KOPT-K1 (cell line): ENCODE results near the gene PHYKPL.
A peak's percentile ranks its signal among the peaks of the same experiment; 100 is the strongest.
"Not testable (repeated sequence)": the region's sequence is repeated elsewhere in the genome, so short reads cannot be mapped to it uniquely, and the experiment has no call there.

Experiments
- H3K27ac ChIP-seq: fragments of 200-600 bp; sonication (generic); 2 replicates; pipeline ENCODE4 v1.5.1; 2016; ENCODE audit warnings: antibody characterized with exemption, mild to moderate bottlenecking, low read depth, low read length; ENCODE audit not compliant: poor library complexity, severe bottlenecking
- H3K36me3 ChIP-seq: fragments of 200-600 bp; sonication (generic); 2 replicates; pipeline ENCODE4 v1.5.1; 2017; ENCODE audit warnings: antibody characterized with exemption, mild to moderate bottlenecking, low read length, moderate library complexity; ENCODE audit not compliant: insufficient read depth
- H3K9me3 ChIP-seq: fragments of 200-600 bp; sonication (generic); 2 replicates; pipeline ENCODE4 v1.5.1; 2017; ENCODE audit warnings: antibody characterized with exemption, low read length, mild to moderate bottlenecking; ENCODE audit not compliant: insufficient read depth, poor library complexity, severe bottlenecking

The PHYKPL gene

DNA sequence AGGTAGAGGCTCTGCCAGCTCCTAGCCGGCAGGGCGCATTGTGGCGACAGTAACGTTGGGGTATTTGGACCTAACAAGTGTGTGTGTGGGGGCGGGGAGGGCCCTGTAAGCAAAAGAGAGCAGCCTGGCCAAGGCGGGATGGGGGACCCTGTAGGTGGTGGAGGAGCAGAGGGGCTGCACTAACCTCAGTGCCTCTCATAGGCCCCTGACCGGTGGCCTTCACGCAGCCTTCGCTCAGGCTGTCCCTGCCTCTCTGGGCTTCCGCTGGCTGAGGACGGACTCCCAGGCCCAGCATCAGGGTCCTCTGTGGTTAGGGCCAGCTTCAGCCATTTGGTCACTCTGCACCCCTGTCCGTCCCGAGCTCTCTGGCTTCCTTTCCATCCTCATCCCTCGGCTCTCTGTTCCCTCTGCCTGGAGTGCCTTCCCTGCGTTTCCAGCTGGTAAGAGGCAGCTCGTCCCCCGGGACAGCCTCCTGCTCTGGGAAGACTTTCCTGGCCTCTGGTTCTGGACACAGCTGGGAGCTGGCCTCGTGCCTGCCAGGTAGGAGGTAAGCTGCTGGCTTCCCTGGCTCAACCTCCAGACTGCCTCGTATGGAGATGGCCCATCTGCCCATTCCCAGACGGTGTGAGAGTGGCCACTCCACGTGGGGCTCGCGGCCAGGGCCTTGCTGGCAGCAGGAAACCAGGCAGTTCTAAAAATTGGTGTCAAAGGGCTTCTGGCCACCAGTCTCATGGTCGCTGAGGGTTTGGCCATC lies 39.3 kb upstream of the PHYKPL start:
- H3K9me3 ChIP-seq: peaks cover 10% of the 10 kb centered on the region
- no peak overlapping the region for H3K27ac ChIP-seq
- H3K36me3 ChIP-seq: no peaks in the 10 kb centered on the region

DNA sequence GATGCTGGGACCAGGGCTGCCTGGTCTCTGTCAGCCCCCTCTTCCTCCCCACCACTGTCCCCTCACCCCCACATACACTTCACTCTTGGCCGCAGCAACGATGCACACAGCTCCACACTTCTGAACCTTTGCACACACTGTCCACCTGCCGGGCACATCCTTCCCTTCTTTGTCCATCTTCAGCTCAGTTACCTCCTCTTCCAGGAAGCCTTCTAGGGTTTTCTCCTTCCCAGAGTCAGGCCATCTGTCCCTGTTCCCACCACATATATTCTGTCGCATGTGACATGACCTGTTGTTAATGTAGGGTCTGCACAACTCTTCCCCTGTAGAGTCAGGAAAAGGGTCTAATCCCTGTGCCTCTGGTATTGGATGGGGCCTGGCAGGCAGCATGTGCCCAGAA lies 38.6 kb upstream of the PHYKPL start:
- H3K9me3 ChIP-seq: peaks cover 9% of the 10 kb centered on the region
- no peaks in the 10 kb centered on the region for H3K36me3 ChIP-seq
- no peak overlapping the region for H3K27ac ChIP-seq

DNA sequence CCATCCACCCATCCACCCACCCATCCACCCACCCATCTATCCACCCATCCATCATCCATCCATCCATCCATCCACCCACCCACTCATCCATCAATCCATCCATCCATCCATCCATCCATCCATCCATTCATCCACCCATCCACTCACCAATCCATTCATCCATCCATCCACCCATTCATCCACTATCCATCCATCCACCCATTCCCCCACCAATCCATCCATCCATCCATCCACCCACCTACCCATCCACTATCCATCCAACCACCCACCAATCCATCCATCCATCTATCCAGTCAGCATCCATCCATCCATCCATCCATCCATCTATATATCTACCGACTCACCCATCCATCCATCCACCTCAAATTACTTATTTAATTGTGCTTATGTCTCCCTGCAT lies 36.9 kb upstream of the PHYKPL start:
- H3K36me3 ChIP-seq: no peaks in the 10 kb centered on the region
- H3K27ac ChIP-seq: no peak overlapping the region
- H3K9me3 ChIP-seq: no peaks in the 10 kb centered on the region

DNA sequence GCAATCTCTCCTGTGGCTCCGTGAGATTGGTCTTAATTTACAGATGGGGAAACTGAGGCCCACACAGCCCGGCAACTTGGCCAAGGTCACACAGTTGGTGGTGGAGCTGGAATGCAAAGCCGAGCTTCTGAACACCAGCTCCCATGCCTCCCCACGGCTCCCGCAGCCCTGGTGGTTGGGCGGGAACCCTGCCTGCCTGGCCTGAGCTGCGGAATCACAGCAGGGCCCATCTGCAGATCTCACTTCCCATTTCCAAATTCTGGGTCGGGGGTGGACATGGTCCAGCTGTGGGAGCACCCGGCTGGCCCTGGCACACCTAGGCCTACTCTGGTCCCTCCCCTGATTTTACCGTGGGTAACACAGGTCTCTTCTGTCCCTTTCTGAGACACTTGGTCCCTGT lies 35.3 kb upstream of the PHYKPL start:
- Histone ChIP-seq H3K27ac (no peak overlapping the region), H3K36me3 (no peaks in the 10 kb centered on the region)

DNA sequence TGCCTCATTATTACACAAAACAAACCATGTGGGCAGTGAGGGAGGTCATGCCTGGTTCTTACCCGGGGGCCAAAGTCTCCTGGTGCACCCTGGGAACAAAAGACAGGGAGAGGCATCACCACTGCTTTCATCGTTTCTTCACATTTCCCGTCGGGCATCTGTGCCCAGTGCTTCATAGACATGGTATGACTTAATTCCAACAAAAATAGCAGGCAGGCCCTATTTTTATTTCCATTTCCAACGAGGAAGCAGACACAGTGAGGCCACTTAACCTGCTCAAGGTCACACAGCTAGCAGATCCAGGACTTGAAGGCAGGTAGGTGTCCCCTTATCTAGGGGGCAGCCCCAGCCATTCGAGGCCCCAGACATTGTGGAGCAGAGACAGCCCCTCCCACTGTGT lies 34.6 kb upstream of the PHYKPL start:
- H3K27ac ChIP-seq: no peak overlapping the region
- no peaks in the 10 kb centered on the region for H3K9me3 ChIP-seq
- no peaks in the 10 kb centered on the region for H3K36me3 ChIP-seq

More for the DNA sequence above, 35.3 kb upstream of the PHYKPL start:
- no peaks in the 10 kb centered on the region for H3K9me3 ChIP-seq

DNA sequence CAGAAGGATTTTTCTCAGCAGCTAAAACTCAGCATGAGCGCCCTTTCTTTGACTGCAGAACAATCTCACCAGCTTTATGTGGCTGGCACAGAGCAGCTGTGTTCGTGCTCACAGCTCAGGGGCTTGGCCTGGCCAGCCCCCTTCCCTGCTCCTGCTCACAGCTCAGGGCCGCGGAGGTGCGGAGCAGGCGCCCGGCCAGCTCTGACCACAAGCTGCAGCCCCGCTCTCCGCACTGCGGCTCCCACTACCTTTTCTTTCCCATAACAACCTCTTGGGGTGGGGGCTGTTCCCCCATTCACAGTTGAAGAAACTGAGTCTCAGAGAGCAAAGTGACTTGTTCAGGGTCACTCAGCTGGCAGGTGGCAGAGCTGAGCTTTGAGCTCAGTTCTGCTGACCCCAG lies 34.0 kb upstream of the PHYKPL start:
- Histone ChIP-seq H3K9me3 (no peaks in the 10 kb centered on the region), H3K36me3 (no peaks in the 10 kb centered on the region), H3K27ac (no peak overlapping the region)

DNA sequence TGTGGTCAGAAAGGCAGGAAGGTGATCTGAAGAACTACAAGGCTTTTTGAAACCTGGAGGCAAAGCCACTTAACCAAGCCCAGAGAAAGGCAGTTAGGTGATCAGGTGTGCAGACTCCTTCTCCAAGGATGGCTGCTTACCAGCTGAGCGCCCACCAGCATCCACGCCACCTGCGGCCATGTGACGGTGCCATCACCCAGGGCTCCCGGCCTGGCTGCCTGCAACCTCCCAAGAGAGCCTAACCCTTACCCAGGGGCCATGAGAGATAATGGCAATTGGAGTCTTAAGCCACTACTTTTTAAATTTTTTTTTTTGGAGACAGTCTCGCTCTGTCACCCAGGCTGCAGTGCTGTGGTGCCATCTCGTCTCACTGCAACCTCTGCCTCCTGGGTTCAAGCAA lies 33.1 kb upstream of the PHYKPL start:
- Histone ChIP-seq H3K9me3 (no peaks in the 10 kb centered on the region), H3K27ac (no peak overlapping the region)

DNA sequence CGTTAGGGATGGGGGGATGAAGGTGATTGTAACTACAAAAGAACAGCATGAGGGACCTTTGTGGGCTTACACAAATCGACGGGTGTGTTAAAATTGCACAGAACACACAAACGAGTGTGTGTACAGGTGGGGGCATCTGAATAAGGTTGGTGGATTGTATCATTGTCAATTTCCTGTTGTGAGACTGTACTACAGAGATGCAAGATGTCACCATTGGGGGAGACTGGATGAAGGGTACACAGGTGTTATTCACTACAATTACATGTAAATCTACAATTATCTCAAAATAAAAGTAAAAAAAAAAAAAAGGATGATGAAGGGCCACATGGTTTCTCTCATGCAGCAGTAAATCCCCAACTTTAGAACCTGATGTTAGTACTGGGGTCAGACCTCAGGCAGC lies 31.4 kb upstream of the PHYKPL start:
- H3K27ac ChIP-seq: no peak overlapping the region
- no peaks in the 10 kb centered on the region for H3K36me3 ChIP-seq
- no peaks in the 10 kb centered on the region for H3K9me3 ChIP-seq

More for the DNA sequence above, 33.1 kb upstream of the PHYKPL start:
- H3K36me3 ChIP-seq: no peaks in the 10 kb centered on the region

DNA sequence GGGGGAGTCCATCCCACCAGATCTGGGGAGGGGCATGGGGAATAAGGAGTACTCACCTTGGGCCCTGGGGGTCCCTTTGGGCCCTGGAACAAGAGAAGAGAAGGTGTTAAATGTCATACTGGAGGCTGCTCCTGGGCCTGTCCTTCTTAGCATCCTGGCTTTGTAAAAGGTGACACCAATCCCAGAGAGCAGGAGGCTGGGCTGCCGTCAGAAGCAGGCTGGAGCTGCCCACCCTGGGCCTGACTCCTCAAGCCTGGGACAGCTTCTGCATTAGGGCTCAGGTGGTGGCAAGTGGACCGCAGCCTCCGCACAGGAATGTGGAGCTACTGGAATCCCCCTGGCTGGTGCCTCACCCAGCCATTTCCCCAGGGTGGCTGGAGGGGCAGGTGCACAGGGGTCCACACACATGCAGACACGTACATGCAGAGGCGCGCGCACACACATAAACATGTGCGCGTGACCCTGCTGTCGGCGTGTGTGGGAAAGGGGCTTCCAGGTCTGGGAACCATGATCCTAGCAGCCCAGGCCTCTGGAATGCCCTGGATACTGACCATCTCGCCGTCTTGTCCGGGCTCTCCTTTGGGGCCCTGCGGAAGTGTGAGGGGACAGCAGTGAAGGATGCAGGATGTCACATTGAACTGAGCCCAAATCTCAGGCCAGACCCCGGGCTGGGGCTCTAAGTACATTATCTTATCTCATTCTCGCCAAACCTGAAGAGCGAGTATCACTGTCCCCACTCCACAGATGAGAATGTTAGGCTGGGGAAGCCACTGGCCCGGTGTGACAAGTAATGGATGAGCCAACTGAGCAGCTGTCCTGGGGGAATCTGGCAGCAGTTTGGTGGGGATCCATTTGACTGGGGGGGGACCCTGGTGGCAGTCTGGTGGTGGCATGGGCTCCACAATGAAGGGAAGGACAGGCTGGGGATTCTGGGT lies 29.3 kb upstream of the PHYKPL start:
- Histone ChIP-seq H3K9me3 (no peaks in the 10 kb centered on the region), H3K36me3 (no peaks in the 10 kb centered on the region), H3K27ac (no peak overlapping the region)

DNA sequence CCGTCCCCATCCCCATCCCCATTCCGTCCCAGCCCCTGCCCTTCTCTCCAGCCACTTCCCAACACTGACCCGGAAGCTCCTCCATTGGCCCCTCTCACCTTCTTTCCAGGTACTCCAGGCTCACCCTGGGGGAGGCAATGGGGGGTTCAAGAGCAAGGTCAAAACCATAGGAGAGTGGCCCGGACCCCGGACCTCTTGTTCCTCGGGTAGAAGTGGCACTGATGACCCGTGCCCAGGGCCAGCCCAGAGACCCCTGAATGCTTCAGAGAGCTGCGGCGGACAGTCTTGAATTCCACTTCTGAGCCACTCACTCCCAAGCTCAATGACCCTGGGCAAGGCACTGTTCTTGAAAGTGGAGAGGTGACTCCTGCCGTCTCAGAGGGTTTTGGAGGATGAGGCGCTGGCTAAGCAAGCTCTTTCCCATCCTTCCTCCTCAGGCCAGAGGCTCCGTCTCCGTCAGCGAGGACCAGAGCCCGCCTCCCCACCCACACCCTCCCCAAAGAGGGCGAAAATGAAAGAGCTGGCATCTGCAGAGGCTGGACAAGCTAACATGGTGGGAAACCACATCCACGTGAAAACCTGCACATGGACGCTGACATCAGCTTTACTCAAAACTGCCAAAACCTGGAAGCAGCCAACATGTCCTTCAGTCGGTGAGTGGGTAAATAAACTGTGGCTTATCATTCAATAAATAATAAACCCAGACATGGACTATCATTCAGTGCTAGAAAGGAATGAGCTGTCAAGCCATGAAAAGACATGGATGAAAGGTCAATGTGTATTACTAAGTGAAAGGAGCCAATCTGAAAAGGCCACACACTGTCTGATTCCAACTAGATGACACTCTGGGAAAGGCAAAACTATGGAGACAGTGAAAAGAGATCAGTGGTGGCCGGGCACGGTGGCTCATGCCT lies 27.3 kb upstream of the PHYKPL start:
- Histone ChIP-seq H3K36me3 (no peaks in the 10 kb centered on the region), H3K27ac (no peak overlapping the region), H3K9me3 (no peaks in the 10 kb centered on the region)

DNA sequence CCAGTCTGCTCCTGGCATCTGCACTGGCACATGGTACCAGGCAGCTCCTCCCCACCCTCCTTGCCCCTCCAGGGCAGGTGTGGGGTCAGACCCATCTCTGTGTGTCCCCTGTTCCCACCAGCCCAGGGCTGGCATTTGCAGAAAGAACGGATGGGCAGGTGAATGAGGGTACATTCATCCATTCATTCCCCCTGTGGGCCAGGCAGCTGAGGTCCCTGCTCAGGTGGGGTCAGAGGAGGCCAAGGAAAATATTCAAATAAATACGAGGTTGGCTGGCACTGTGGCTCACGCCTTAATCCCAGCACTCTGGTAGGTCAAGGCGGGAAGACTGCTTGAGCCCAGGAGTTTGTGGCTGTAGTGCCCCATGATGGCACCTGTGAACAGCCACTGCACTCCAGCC lies 25.0 kb upstream of the PHYKPL start:
- Histone ChIP-seq H3K36me3 (no peaks in the 10 kb centered on the region), H3K27ac (no peak overlapping the region), H3K9me3 (no peaks in the 10 kb centered on the region)

DNA sequence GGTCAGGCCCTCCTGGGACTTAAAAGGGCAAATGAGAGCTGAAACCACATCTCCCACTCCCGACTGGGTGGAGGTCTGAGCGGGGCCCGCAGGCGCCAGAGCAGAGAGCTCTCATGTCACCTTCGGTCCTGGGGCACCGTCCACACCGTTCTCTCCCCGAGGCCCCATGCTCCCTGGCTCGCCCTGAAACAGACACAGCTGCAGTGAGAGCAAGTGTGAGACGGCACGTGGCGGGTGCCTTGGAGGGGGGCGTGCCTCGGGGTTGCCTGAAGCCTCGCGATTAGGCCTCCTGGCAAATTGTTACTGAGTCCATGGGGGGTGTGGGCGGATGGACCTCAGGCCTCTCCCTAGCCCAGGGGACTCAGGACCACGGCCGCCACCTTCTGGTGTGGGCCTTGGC lies 24.1 kb upstream of the PHYKPL start:
- Histone ChIP-seq H3K9me3 (no peaks in the 10 kb centered on the region), H3K36me3 (no peaks in the 10 kb centered on the region), H3K27ac (no peak overlapping the region)

DNA sequence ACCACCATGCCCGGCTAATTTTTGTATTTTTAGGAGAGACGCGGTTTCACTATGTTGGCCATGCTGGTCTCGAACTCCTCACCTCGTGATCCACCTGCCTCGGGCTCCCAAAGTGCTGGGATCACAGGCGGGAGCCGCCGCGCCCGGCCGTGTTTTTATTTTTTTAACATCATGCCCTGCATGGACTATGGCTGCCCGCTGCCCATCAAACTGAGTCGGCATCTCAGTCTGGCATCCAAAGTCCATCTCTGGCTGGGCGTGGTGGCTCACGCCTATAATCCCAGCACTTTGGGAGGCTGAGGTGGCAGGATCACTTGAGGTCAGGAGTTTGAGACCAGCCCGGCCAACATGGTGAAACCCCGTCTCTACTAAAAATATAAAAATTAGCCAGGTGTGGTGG lies 21.0 kb upstream of the PHYKPL start:
- H3K27ac ChIP-seq, H3K9me3 ChIP-seq, H3K36me3 ChIP-seq: not testable (repeated sequence)

DNA sequence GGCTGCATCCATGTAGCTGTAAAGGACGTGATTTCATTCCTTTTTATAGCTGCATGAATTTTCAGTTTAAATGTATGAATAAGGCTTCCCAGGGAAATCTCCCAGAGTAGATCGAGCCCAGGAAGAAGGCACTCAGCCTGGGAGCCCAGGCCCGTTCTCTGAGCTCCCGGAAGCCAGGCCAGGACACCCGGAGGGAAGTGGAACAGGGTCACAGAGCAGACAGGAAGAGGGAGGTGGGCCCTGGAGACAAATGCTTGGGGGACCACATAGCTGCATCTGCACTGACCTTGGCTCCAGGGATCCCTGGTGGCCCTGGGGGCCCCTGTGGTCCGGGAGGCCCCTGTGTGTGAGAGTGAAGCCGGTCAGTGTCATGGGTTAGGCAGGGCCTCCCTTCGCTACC lies 19.7 kb upstream of the PHYKPL start:
- H3K9me3 ChIP-seq: no peaks in the 10 kb centered on the region
- no peaks in the 10 kb centered on the region for H3K36me3 ChIP-seq
- no peak overlapping the region for H3K27ac ChIP-seq

DNA sequence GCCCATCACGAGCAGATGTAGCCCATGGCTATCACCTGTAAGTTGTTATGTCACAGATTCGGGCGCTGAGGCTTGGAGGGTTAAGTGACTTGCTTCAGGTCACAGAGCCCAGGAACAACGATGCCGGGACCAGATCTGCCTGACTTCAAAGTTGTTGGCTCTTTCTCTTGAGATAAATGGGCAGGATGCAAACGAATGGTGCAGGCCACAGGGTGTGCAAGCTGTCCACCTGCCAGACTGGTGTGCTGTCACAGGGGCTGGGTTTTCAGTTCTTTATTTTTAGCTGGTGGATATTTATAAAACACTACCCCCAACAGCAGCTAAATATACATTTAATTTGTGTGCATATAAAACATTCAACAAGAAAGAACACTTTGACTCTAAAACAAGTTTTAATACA lies 17.7 kb upstream of the PHYKPL start:
- no peaks in the 10 kb centered on the region for H3K36me3 ChIP-seq
- no peaks in the 10 kb centered on the region for H3K9me3 ChIP-seq
- peak overlapping the region; percentile 47 for H3K27ac ChIP-seq
